ENCODE data around the gene FOXJ3.

GRCh38 chr1:42333662-42334239 lies 1.3 kb downstream of the FOXJ3 start:
- TF ChIP-seq CTCF (IDR thresholded peaks at IDR 0.05 in 2 of 3, conservative IDR thresholded peaks at IDR 0.05 in 1 of 3; ENCODE audit: borderline replicate concordance in 1 of 3, insufficient read depth in 1 of 3, low read depth in 2 of 3, low read length in 2 of 3): no peak
- no peak for TF ChIP-seq JUND (IDR thresholded peaks at IDR 0.05)
- TF ChIP-seq POLR2AphosphoS5 (IDR thresholded peaks at IDR 0.05; ENCODE audit: low read depth, low read length): no peak
- TF ChIP-seq FOSL1 (IDR thresholded peaks at IDR 0.05; ENCODE audit: low read depth): no peak
- no peak for TF ChIP-seq POLR2A (IDR thresholded peaks at IDR 0.05; ENCODE audit: borderline replicate concordance, extremely low read depth, insufficient read depth, insufficient read length)
- no peak for TF ChIP-seq ATF3 (IDR thresholded peaks at IDR 0.05)
- no peak for TF ChIP-seq EZH2 (IDR thresholded peaks at IDR 0.05)
- TF ChIP-seq CBX3 (IDR thresholded peaks at IDR 0.05; ENCODE audit: low read depth): no peak
